ENCODE measurements around the gene LURAP1L.
"Not testable (repeated sequence)": the region's sequence is repeated elsewhere in the genome, so short reads cannot be mapped to it uniquely, and the experiment has no call there.

Gene LURAP1L

GRCh38 chr9:12855066-12855465, 80.2 kb downstream of the LURAP1L start:
- Histone ChIP-seq H2AFZ (ENCODE audit: low read length, unreplicated experiment) (no peak overlapping the region), H3K27ac (ENCODE audit: low read depth, low read length) (no peak overlapping the region), H3K4me3 (ENCODE audit: low read depth, low read length) (no peak overlapping the region), H3K27me3 (ENCODE audit: insufficient read depth, low read length) (no peaks in the 10 kb centered on the region), H3K79me2 (ENCODE audit: control insufficient read depth, insufficient read depth, low read length, unreplicated experiment) (no peaks in the 10 kb centered on the region), H3K4me1 (ENCODE audit: control insufficient read depth, insufficient read depth, low read length, unreplicated experiment) (peaks cover 8% of the 10 kb centered on the region), H3K36me3 (ENCODE audit: insufficient read depth, low read length) (no peaks in the 10 kb centered on the region)

- no peak overlapping the region for H3K27ac ChIP-seq (ENCODE audit: low read depth, low read length)
- no peaks in the 10 kb centered on the region for H3K79me2 ChIP-seq (ENCODE audit: control insufficient read depth, insufficient read depth, low read length, unreplicated experiment)
- no peaks in the 10 kb centered on the region for H3K27me3 ChIP-seq (ENCODE audit: insufficient read depth, low read length)
- H3K4me1 ChIP-seq (ENCODE audit: control insufficient read depth, insufficient read depth, low read length, unreplicated experiment): peaks cover 19% of the 10 kb centered on the region
- H2AFZ ChIP-seq (ENCODE audit: low read length, unreplicated experiment): no peak overlapping the region
- no peak overlapping the region for H3K4me3 ChIP-seq (ENCODE audit: low read depth, low read length)
- no peaks in the 10 kb centered on the region for H3K36me3 ChIP-seq (ENCODE audit: insufficient read depth, low read length)
These were observed 81.8 kb downstream of the LURAP1L start for GRCh38 chr9:12856603-12857002.

- Histone ChIP-seq H3K36me3 (ENCODE audit: insufficient read depth, low read length) (no peaks in the 10 kb centered on the region), H3K27ac (ENCODE audit: low read depth, low read length) (peak overlapping the region; percentile 92), H3K79me2 (ENCODE audit: control insufficient read depth, insufficient read depth, low read length, unreplicated experiment) (no peaks in the 10 kb centered on the region), H2AFZ (ENCODE audit: low read length, unreplicated experiment) (peak overlapping the region; percentile 86), H3K4me1 (ENCODE audit: control insufficient read depth, insufficient read depth, low read length, unreplicated experiment) (peaks cover 27% of the 10 kb centered on the region), H3K4me3 (ENCODE audit: low read depth, low read length) (peak overlapping the region; percentile 73), H3K27me3 (ENCODE audit: insufficient read depth, low read length) (no peaks in the 10 kb centered on the region)
These were observed 85.0 kb downstream of the LURAP1L start for GRCh38 chr9:12859704-12860251.

- no peaks in the 10 kb centered on the region for H3K27me3 ChIP-seq (ENCODE audit: insufficient read depth, low read length)
- H3K4me1 ChIP-seq (ENCODE audit: control insufficient read depth, insufficient read depth, low read length, unreplicated experiment): peaks cover 27% of the 10 kb centered on the region
- H3K27ac ChIP-seq (ENCODE audit: low read depth, low read length): peak overlapping the region; percentile 92
- no peaks in the 10 kb centered on the region for H3K36me3 ChIP-seq (ENCODE audit: insufficient read depth, low read length)
- H3K79me2 ChIP-seq (ENCODE audit: control insufficient read depth, insufficient read depth, low read length, unreplicated experiment): no peaks in the 10 kb centered on the region
- no peak overlapping the region for H3K4me3 ChIP-seq (ENCODE audit: low read depth, low read length)
- H2AFZ ChIP-seq (ENCODE audit: low read length, unreplicated experiment): peak overlapping the region; percentile 15
These were observed 86.2 kb downstream of the LURAP1L start for GRCh38 chr9:12860998-12861397.

- H3K79me2 ChIP-seq (ENCODE audit: control insufficient read depth, insufficient read depth, low read length, unreplicated experiment): no peaks in the 10 kb centered on the region
- no peak overlapping the region for H3K27ac ChIP-seq (ENCODE audit: low read depth, low read length)
- H3K36me3 ChIP-seq (ENCODE audit: insufficient read depth, low read length): no peaks in the 10 kb centered on the region
- H2AFZ ChIP-seq (ENCODE audit: low read length, unreplicated experiment): no peak overlapping the region
- no peak overlapping the region for H3K4me3 ChIP-seq (ENCODE audit: low read depth, low read length)
- H3K4me1 ChIP-seq (ENCODE audit: control insufficient read depth, insufficient read depth, low read length, unreplicated experiment): peaks cover 27% of the 10 kb centered on the region
- H3K27me3 ChIP-seq (ENCODE audit: insufficient read depth, low read length): no peaks in the 10 kb centered on the region
These were observed 88.0 kb downstream of the LURAP1L start for GRCh38 chr9:12862611-12863410.

- H3K4me1 ChIP-seq (ENCODE audit: control insufficient read depth, insufficient read depth, low read length, unreplicated experiment): peaks cover 27% of the 10 kb centered on the region
- H2AFZ ChIP-seq (ENCODE audit: low read length, unreplicated experiment): peak overlapping the region; percentile 6
- H3K4me3 ChIP-seq (ENCODE audit: low read depth, low read length): no peak overlapping the region
- H3K27ac ChIP-seq (ENCODE audit: low read depth, low read length): no peak overlapping the region
- H3K79me2 ChIP-seq (ENCODE audit: control insufficient read depth, insufficient read depth, low read length, unreplicated experiment): no peaks in the 10 kb centered on the region
- H3K27me3 ChIP-seq (ENCODE audit: insufficient read depth, low read length): no peaks in the 10 kb centered on the region
- no peaks in the 10 kb centered on the region for H3K36me3 ChIP-seq (ENCODE audit: insufficient read depth, low read length)
These were observed 88.8 kb downstream of the LURAP1L start for GRCh38 chr9:12863618-12864017.

GRCh38 chr9:12865380-12865779, 90.6 kb downstream of the LURAP1L start:
- H3K4me1 ChIP-seq (ENCODE audit: control insufficient read depth, insufficient read depth, low read length, unreplicated experiment): peaks cover 16% of the 10 kb centered on the region
- not testable (repeated sequence) for H2AFZ ChIP-seq (ENCODE audit: low read length, unreplicated experiment); H3K36me3 ChIP-seq (ENCODE audit: insufficient read depth, low read length); H3K4me3 ChIP-seq (ENCODE audit: low read depth, low read length); H3K27ac ChIP-seq (ENCODE audit: low read depth, low read length); H3K27me3 ChIP-seq (ENCODE audit: insufficient read depth, low read length); H3K79me2 ChIP-seq (ENCODE audit: control insufficient read depth, insufficient read depth, low read length, unreplicated experiment)

Data from ACC112 (cell line).